HFFc6 (cell line): ENCODE measurements around the gene MAGEA9B. TPM values are rescaled to one million over a fixed set of nuclear protein-coding genes. Genes with fewer than 3 reads are reported as not detected.
"Not testable (repeated sequence)": the region's sequence is repeated elsewhere in the genome, so short reads cannot be mapped to it uniquely, and the experiment has no call there.

Experiments
- DNase-seq: peaks from one replicate; pipeline ENCODE4 v3.0.0-alpha.2; 2018
- H3K27ac Mint-ChIP-seq: 2 replicates; pipeline ENCODE4 v1.8.0; 2020; ENCODE audit warnings: mild to moderate bottlenecking, mixed read lengths
- H3K27me3 Mint-ChIP-seq: 2 replicates; pipeline ENCODE4 v1.8.0; 2021; ENCODE audit warnings: mild to moderate bottlenecking, moderate library complexity, mixed read lengths; ENCODE audit not compliant: insufficient read depth
- H3K36me3 Mint-ChIP-seq: 2 replicates; pipeline ENCODE4 v1.8.0; 2021; ENCODE audit warnings: low read depth, mixed read lengths
- H3K4me1 Mint-ChIP-seq: 2 replicates; pipeline ENCODE4 v1.8.0; 2020; ENCODE audit warnings: low read depth, mixed read lengths
- H3K4me3 Mint-ChIP-seq: 2 replicates; pipeline ENCODE4 v1.8.0; 2020; ENCODE audit warnings: mild to moderate bottlenecking, moderate library complexity, mixed read lengths
- H3K9me3 Mint-ChIP-seq: 2 replicates; pipeline ENCODE4 v1.8.0; 2020; ENCODE audit warnings: mild to moderate bottlenecking, mixed read lengths
- total RNA-seq, 6 experiments: library from RNA; stranded (reverse); fragmentation: NEBNext Ultra II Directional; extraction: Animal tissue kit (Norgen Biotek cat#: 25700); gene quantifications; 2 replicates in 1 of 6; 3 replicates in 5 of 6; pipeline ENCODE4 v1.2.3, GENCODE V29; 2021
- TF ChIP-seq, protein P1 (sequence below): fragments of 200-600 bp; sonication (generic); IDR thresholded peaks from 2 replicates; pipeline ENCODE4 v1.5.0; 2021; ENCODE audit warnings: antibody characterized with exemption, mild to moderate bottlenecking

The MAGEA9B gene
- total RNA-seq, 6 experiments from 2014 or later = not detected

DNA sequence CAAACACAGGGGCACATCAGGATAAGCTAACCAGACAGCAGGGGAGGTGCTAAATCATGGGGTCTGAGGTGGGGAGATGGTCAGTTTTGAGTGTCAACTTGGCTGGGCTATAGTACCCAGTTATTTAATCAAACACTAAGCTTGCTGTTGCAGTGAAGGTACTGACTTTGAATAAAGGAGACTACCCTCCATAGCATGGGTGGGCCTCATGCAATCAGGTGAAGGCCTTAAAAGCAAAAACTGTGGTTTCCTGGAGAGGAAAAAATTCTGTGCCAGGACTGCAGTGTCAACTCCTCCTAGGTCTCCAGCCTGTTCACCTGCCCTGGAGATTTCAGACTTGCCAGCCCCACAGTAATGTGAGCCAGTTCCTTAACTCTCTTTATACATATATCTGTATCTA is 20.4 kb upstream of the MAGEA9B start:
- Mint-ChIP-seq H3K27me3 (no peaks in the 10 kb centered on the region), H3K27ac (no peak overlapping the region), H3K36me3 (peaks cover 4% of the 10 kb centered on the region), H3K9me3 (no peaks in the 10 kb centered on the region), H3K4me3 (no peak overlapping the region), H3K4me1 (peaks cover 11% of the 10 kb centered on the region)
- DNase-seq = no peak
- TF ChIP-seq, protein P1, sequence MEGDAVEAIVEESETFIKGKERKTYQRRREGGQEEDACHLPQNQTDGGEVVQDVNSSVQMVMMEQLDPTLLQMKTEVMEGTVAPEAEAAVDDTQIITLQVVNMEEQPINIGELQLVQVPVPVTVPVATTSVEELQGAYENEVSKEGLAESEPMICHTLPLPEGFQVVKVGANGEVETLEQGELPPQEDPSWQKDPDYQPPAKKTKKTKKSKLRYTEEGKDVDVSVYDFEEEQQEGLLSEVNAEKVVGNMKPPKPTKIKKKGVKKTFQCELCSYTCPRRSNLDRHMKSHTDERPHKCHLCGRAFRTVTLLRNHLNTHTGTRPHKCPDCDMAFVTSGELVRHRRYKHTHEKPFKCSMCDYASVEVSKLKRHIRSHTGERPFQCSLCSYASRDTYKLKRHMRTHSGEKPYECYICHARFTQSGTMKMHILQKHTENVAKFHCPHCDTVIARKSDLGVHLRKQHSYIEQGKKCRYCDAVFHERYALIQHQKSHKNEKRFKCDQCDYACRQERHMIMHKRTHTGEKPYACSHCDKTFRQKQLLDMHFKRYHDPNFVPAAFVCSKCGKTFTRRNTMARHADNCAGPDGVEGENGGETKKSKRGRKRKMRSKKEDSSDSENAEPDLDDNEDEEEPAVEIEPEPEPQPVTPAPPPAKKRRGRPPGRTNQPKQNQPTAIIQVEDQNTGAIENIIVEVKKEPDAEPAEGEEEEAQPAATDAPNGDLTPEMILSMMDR = no peak

DNA sequence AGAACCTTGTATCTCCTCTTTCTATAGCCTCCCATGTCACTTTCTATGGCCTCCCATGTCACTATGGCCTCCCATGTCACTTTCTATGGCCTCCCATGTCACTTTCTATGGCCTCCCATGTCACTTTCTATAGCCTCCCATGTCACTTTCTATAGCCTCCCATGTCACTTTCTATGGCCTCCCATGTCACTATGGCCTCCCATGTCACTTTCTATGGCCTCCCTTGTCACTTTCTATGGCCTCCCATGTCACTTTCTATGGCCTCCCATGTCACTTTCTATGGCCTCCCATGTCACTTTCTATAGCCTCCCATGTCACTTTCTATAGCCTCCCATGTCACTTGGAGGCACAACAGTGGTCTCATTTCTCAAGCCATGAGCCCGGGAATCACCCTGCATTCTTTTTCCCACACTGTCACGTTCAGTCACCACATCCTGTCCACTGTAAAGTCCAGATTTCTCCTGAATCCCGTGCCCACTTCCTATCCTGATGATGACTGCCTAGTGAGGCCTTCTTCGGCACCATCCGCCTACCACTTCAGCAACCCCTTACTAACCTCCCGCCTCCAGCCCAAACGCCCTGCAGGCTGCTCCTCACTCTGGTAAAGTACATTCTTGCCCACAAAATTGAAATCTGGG is 18.1 kb upstream of the MAGEA9B start:
- H3K4me1 Mint-ChIP-seq = peaks cover 11% of the 10 kb centered on the region
- H3K9me3 Mint-ChIP-seq, H3K4me3 Mint-ChIP-seq, DNase-seq, H3K27me3 Mint-ChIP-seq, H3K36me3 Mint-ChIP-seq: not testable (repeated sequence)
- H3K27ac Mint-ChIP-seq = peak overlapping the region; percentile 27; the same call in 1 of the 2 replicates

DNA sequence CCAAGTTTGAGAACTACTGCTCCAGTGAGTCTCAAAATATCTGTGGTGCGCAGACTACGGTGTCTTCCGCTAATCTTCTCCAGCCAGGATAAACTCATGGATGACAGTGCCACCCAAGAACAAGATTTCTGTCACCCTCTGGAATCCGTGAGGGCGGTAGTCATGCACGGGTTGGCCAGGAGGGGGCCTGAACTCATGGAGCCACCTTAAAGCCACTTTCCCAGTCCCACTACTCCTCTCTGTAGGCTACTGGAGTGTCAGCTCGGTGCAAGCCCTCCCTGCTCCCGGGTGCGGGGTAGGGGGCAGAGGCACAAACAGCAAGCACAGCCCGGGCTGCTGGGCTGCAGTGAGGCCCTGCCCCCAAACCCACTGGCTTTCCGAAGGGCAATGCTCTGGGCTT is 11.3 kb upstream of the MAGEA9B start:
- TF ChIP-seq, protein P1 = peak; percentile 12; the same call in 1 of the 2 replicates
- H3K9me3 Mint-ChIP-seq, H3K36me3 Mint-ChIP-seq, H3K4me3 Mint-ChIP-seq, H3K4me1 Mint-ChIP-seq, H3K27ac Mint-ChIP-seq, H3K27me3 Mint-ChIP-seq, DNase-seq: not testable (repeated sequence)

DNA sequence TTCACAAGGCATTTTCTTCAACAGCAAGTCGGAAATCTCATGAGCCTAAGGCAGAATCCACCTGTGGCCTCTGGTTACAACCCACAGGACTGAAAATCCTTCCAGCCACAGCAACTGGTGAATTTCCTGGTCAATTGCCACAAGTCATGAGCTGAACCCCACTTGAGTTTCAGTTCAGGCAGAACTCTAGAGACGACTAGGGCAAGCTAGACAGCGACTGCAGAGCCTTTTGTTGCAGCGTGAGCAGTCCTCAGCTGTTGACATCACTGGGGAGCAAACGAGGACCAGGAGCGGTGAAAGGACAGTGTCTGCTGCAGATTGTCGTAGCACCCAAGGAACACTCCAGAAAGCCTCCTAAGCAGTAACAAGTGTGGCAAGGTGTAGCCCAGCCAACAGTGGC is 8.7 kb upstream of the MAGEA9B start:
- H3K4me1 Mint-ChIP-seq, H3K27me3 Mint-ChIP-seq, H3K9me3 Mint-ChIP-seq, H3K36me3 Mint-ChIP-seq, H3K4me3 Mint-ChIP-seq, H3K27ac Mint-ChIP-seq, DNase-seq: not testable (repeated sequence)

DNA sequence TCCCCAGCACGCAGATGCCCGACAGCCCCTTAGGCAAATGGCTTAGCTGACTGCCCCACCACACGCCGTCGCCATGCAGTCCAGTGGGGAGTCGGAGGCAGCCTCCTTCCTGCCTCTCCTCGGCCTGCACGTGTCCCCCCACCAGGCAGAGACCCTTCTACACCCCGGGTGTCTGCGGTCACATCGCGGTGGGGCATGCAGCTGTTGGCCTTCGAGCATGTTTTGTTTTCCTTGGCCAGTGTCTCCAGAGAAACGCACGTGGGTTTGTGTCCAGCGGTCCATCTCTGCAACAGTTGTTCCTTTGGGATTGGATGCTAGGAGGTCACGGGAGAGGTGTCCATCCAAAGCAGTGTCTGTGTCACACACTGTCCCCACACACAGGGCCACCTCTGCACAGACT is 8.0 kb upstream of the MAGEA9B start, which contains the start of gene HSFX2:
Gene HSFX2 (minus strand): TSS at position 101 of the 400 bp plus-strand sequence. CDS start 614 bp downstream, outside the sequence.
- not testable (repeated sequence) for H3K27me3 Mint-ChIP-seq, H3K27ac Mint-ChIP-seq, H3K9me3 Mint-ChIP-seq, H3K4me1 Mint-ChIP-seq, H3K4me3 Mint-ChIP-seq, H3K36me3 Mint-ChIP-seq, DNase-seq

DNA sequence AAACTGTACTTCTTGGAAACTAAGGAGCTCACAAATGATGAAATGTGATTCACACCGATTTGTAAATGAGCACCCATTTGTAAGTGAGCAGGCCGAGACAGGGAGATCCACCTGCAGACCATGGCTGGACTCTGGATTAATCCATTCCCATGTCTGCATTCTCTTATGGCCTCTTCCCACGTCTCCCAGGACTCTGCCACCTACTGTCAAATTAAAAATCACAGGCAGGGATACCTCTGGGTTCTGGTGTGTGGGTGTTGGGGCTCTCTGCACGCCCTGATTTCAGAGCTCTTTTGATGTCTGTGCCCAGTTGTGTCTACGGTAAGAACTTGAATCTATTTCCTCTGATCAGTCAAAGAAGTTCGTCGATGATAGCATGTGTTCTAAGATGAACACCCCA is 3.7 kb upstream of the MAGEA9B start:
- H3K36me3 Mint-ChIP-seq, H3K4me1 Mint-ChIP-seq, DNase-seq, H3K4me3 Mint-ChIP-seq, H3K27ac Mint-ChIP-seq, H3K9me3 Mint-ChIP-seq, H3K27me3 Mint-ChIP-seq: not testable (repeated sequence)

DNA sequence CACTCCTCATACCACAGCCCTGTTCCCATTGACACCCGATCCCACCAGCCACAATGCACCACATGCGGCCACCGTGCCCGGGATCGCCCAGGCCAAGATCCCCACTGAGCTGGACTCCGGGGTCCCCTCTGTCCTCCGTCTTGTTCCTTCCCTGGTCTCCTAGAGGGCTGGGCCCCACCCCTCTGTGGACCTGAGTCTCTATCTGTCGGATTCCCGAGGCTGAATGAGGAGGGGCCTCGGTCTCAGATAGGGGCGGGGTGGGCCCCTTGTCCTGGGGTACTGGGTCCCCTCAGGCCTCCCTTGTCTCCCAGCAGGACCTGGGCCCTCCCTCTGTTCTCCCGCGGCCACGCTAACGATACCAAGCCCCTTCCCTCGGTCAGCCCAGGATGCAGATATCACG is 1.6 kb downstream of the MAGEA9B start:
- DNase-seq, H3K4me1 Mint-ChIP-seq, H3K9me3 Mint-ChIP-seq, H3K27ac Mint-ChIP-seq, H3K36me3 Mint-ChIP-seq, H3K27me3 Mint-ChIP-seq, H3K4me3 Mint-ChIP-seq: not testable (repeated sequence)

DNA sequence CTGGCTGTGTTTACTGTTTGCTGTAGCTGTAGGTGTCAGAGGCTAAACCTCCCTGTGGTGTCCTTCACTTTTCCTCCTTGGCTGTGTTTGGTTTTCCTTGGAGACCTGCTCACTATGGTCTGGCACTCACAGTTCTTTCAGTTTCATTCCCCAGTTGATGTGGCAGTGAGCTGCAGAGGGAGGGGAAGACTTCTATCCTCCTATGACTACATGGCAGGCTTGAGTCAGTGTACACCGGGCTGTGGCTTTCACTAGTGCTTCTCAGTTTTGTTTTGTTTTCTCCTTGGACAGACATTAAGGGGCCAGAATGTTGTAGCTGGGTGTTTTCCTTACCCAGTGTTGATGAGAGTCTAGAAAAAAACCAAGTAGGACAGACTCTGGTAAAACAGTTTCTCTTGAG is 13.8 kb downstream of the MAGEA9B start:
- not testable (repeated sequence) for DNase-seq, H3K4me3 Mint-ChIP-seq, H3K9me3 Mint-ChIP-seq, H3K27ac Mint-ChIP-seq, H3K36me3 Mint-ChIP-seq, H3K27me3 Mint-ChIP-seq
- H3K4me1 Mint-ChIP-seq = peaks cover 25% of the 10 kb centered on the region

DNA sequence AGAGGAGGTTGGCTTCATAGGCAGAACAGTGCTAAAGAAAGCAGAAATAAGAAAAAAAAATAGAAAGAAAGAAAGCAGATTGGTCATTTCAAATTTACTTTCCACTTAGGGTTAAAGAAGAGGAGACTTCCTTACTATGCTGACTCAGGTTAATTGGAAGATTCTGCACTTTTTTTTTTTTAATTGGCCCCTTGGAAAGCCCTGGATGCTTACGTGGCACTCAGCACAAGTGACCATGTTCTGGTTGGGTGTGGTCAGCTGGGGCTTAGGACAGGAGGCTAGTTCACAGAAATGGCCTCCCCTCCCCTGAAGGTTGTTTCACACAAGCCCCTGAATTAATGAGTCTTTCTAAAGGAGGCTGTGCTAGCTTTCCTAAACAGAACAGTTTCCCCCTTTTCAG is 14.5 kb downstream of the MAGEA9B start:
- Mint-ChIP-seq H3K27me3 (no peaks in the 10 kb centered on the region), H3K27ac (peak overlapping the region; percentile 74; the same call in 1 of the 2 replicates), H3K4me3 (peak overlapping the region; percentile 55), H3K36me3 (no peaks in the 10 kb centered on the region), H3K4me1 (peaks cover 25% of the 10 kb centered on the region), H3K9me3 (no peaks in the 10 kb centered on the region)
- DNase-seq = no peak
- TF ChIP-seq, protein P1 = no peak
